ENCODE measurements around the gene CFAP221.

CFAP221 gene

GRCh38 chr2:119694845-119695521, 150.7 kb downstream of the CFAP221 start:
- no peak overlapping the region for H3K4me3 ChIP-seq (ENCODE audit: control insufficient read depth, low read depth, low read length)
- TF ChIP-seq, protein P1, sequence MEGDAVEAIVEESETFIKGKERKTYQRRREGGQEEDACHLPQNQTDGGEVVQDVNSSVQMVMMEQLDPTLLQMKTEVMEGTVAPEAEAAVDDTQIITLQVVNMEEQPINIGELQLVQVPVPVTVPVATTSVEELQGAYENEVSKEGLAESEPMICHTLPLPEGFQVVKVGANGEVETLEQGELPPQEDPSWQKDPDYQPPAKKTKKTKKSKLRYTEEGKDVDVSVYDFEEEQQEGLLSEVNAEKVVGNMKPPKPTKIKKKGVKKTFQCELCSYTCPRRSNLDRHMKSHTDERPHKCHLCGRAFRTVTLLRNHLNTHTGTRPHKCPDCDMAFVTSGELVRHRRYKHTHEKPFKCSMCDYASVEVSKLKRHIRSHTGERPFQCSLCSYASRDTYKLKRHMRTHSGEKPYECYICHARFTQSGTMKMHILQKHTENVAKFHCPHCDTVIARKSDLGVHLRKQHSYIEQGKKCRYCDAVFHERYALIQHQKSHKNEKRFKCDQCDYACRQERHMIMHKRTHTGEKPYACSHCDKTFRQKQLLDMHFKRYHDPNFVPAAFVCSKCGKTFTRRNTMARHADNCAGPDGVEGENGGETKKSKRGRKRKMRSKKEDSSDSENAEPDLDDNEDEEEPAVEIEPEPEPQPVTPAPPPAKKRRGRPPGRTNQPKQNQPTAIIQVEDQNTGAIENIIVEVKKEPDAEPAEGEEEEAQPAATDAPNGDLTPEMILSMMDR (IDR thresholded peaks at IDR 0.05; ENCODE audit: control insufficient read depth, insufficient read depth, low read depth, low read length, missing control alignments), result no peak
- DNase-seq (ENCODE audit: low read depth), result no peak

- H3K4me3 ChIP-seq (ENCODE audit: control insufficient read depth, low read depth, low read length), result no peak overlapping the region
- DNase-seq (ENCODE audit: low read depth), result no peak
- TF ChIP-seq, protein P1 (IDR thresholded peaks at IDR 0.05; ENCODE audit: control insufficient read depth, insufficient read depth, low read depth, low read length, missing control alignments), result no peak
These were observed 151.8 kb downstream of the CFAP221 start for GRCh38 chr2:119696005-119696404.

- DNase-seq (ENCODE audit: low read depth), result no peak
- TF ChIP-seq, protein P1 (IDR thresholded peaks at IDR 0.05; ENCODE audit: control insufficient read depth, insufficient read depth, low read depth, low read length, missing control alignments), result no peak
- no peak overlapping the region for H3K4me3 ChIP-seq (ENCODE audit: control insufficient read depth, low read depth, low read length)
These were observed 152.3 kb downstream of the CFAP221 start for GRCh38 chr2:119696494-119697030.

GRCh38 chr2:119697290-119698020, 153.2 kb downstream of the CFAP221 start:
- TF ChIP-seq, protein P1 (IDR thresholded peaks at IDR 0.05; ENCODE audit: control insufficient read depth, insufficient read depth, low read depth, low read length, missing control alignments), result no peak
- DNase-seq (ENCODE audit: low read depth), result no peak
- H3K4me3 ChIP-seq (ENCODE audit: control insufficient read depth, low read depth, low read length), result no peak overlapping the region

- no peak overlapping the region for H3K4me3 ChIP-seq (ENCODE audit: control insufficient read depth, low read depth, low read length)
- TF ChIP-seq, protein P1 (IDR thresholded peaks at IDR 0.05; ENCODE audit: control insufficient read depth, insufficient read depth, low read depth, low read length, missing control alignments), result no peak
- DNase-seq (ENCODE audit: low read depth), result no peak
These were observed 154.0 kb downstream of the CFAP221 start for GRCh38 chr2:119698246-119698645.

DNA sequence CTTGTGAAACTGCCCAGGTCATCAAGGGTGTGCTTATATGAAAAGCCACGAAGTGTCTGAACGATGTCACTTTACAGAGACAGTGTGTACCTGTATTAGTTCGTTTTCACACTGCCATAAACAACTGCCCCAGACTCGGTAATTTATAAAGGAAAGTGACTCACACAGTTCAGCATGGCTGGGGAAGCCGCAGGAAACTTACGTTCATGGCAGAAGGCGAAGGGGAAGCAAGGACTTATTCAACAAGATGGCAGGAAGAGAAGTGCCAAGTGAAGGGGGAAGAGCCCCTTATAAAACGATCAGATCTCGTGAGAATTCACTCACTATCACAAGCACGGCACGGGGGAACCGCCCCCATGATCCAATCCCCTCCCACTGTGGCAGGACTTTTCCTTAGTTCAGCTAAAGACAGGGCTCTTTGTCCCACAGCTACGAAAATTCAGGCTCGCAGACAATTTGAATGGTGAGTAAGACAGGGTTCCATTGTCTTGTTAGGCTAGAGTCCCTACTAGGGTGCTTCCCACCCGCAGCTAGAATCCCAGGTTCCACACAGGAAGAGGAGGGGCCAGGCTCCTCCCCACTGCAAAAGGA, 154.9 kb downstream of the CFAP221 start:
- DNase-seq (ENCODE audit: low read depth), result no peak
- TF ChIP-seq, protein P1 (IDR thresholded peaks at IDR 0.05; ENCODE audit: control insufficient read depth, insufficient read depth, low read depth, low read length, missing control alignments), result no peak
- no peak overlapping the region for H3K4me3 ChIP-seq (ENCODE audit: control insufficient read depth, low read depth, low read length)

All from AG09309 (cell line).